Measurements from ENCODE around the gene WWOX.

GRCh38 chr16:79026117-79026516, 926.7 kb downstream of the WWOX start:
- no peak for TF ChIP-seq POLR2A (IDR thresholded peaks at IDR 0.05; ENCODE audit: low read depth, low read length)
- TF ChIP-seq, protein P1, sequence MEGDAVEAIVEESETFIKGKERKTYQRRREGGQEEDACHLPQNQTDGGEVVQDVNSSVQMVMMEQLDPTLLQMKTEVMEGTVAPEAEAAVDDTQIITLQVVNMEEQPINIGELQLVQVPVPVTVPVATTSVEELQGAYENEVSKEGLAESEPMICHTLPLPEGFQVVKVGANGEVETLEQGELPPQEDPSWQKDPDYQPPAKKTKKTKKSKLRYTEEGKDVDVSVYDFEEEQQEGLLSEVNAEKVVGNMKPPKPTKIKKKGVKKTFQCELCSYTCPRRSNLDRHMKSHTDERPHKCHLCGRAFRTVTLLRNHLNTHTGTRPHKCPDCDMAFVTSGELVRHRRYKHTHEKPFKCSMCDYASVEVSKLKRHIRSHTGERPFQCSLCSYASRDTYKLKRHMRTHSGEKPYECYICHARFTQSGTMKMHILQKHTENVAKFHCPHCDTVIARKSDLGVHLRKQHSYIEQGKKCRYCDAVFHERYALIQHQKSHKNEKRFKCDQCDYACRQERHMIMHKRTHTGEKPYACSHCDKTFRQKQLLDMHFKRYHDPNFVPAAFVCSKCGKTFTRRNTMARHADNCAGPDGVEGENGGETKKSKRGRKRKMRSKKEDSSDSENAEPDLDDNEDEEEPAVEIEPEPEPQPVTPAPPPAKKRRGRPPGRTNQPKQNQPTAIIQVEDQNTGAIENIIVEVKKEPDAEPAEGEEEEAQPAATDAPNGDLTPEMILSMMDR (IDR thresholded peaks at IDR 0.05; ENCODE audit: extremely low read depth in 1 of 2, insufficient read depth in 1 of 2, low read depth in 1 of 2, low read length in 2 of 2), result no peak
- TF ChIP-seq MAX (IDR thresholded peaks at IDR 0.05; ENCODE audit: insufficient read depth, insufficient read length), result no peak
- TF ChIP-seq MYC (IDR thresholded peaks at IDR 0.05; ENCODE audit: low read depth, low read length), result no peak
- TF ChIP-seq EZH2 (IDR thresholded peaks at IDR 0.05; ENCODE audit: borderline replicate concordance, low read depth, low read length, severe bottlenecking), result no peak
- no peak for TF ChIP-seq JUN (IDR thresholded peaks at IDR 0.05; ENCODE audit: borderline replicate concordance, insufficient read depth, insufficient read length, low read depth)
